GM20000 (cell line): ENCODE measurements around the gene ACOT4.
A peak's percentile ranks its signal among the peaks of the same experiment; 100 is the strongest.

Experiments used
- DNase-seq: peaks from one replicate; pipeline ENCODE4 v3.0.0; 2012; ENCODE audit warnings: low spot score
- TF ChIP-seq, protein P1 (sequence below): IDR thresholded peaks from 2 replicates; pipeline ENCODE4 v1.5.1; 2012; ENCODE audit warnings: mild to moderate bottlenecking, control low read depth; ENCODE audit errors: extremely low read depth, missing control alignments

Gene ACOT4

DNA sequence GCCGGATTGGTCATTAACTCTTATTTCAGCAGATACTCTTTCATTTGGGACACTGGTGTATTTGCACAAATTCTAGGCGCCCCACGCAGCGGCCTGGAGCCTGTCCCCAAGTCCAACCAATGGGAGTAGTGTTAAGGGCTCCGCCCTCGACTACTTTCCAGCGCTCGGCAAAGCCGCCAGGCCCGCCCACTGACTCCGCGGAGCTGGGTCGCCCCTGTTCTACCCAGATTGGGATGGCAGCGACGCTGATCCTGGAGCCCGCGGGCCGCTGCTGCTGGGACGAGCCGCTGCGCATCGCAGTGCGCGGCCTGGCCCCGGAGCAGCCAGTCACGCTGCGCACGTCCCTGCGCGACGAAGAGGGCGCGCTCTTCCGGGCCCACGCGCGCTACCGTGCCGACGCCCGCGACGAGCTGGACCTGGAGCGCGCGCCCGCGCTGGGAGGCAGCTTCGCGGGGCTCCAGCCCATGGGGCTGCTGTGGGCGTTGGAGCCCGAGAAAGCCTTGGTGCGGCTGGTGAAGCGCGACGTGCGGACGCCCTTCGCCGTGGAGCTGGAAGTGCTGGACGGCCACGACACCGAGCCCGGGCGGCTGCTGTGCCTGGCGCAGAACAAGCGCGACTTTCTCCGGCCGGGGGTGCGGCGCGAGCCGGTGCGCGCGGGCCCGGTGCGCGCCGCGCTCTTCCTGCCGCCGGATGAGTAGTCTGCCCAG lies 20.8 kb downstream of the ACOT4 start, which contains the start of gene ACOT6:
Gene ACOT6 (plus strand): TSS at position 179 of the 707 bp plus-strand sequence. CDS start 55 bp downstream, at position 234.
- TF ChIP-seq, protein P1, sequence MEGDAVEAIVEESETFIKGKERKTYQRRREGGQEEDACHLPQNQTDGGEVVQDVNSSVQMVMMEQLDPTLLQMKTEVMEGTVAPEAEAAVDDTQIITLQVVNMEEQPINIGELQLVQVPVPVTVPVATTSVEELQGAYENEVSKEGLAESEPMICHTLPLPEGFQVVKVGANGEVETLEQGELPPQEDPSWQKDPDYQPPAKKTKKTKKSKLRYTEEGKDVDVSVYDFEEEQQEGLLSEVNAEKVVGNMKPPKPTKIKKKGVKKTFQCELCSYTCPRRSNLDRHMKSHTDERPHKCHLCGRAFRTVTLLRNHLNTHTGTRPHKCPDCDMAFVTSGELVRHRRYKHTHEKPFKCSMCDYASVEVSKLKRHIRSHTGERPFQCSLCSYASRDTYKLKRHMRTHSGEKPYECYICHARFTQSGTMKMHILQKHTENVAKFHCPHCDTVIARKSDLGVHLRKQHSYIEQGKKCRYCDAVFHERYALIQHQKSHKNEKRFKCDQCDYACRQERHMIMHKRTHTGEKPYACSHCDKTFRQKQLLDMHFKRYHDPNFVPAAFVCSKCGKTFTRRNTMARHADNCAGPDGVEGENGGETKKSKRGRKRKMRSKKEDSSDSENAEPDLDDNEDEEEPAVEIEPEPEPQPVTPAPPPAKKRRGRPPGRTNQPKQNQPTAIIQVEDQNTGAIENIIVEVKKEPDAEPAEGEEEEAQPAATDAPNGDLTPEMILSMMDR = no peak
- peak; percentile 86 for DNase-seq

- DNase-seq = no peak
- TF ChIP-seq, protein P1 = no peak
Measured at GRCh38 chr14:73613046-73613383, 21.3 kb downstream of the ACOT4 start.

GRCh38 chr14:73613419-73613963 lies 21.8 kb downstream of the ACOT4 start:
- TF ChIP-seq, protein P1 = no peak
- DNase-seq = no peak

DNA sequence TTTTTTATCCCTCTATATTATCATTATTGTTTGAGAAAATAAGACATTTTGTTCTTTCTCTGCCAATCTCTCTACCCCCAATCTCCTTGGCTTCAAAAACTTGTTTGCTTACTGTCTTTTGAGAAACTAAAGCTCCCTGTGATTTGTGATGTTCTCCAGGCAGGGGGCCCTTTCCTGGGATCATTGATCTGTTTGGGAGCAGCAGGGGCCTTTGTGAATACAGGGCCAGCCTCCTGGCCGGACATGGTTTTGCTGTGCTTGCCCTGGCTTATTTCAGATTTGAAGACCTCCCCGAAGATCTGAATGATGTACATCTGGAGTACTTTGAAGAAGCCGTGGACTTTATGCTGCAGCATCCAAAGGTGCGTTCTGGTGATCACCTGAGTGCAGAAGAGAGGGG lies 25.2 kb downstream of the ACOT4 start:
- TF ChIP-seq, protein P1 = no peak
- DNase-seq = no peak

- DNase-seq = no peak
- TF ChIP-seq, protein P1 = no peak
Measured at GRCh38 chr14:73619524-73619923, 27.9 kb downstream of the ACOT4 start.

- TF ChIP-seq, protein P1 = no peak
- no peak for DNase-seq
Measured at GRCh38 chr14:73620268-73620667, 28.6 kb downstream of the ACOT4 start.

GRCh38 chr14:73623504-73624054 lies 31.9 kb downstream of the ACOT4 start:
- no peak for DNase-seq
- TF ChIP-seq, protein P1 = no peak
